ENCODE measurements around the gene NIP7. TPM values are rescaled to one million over a fixed set of nuclear protein-coding genes. Genes with fewer than 3 reads are reported as not detected.

The NIP7 gene
- total RNA-seq, 1 donor from 2014 or later: 20.8 TPM

DNA sequence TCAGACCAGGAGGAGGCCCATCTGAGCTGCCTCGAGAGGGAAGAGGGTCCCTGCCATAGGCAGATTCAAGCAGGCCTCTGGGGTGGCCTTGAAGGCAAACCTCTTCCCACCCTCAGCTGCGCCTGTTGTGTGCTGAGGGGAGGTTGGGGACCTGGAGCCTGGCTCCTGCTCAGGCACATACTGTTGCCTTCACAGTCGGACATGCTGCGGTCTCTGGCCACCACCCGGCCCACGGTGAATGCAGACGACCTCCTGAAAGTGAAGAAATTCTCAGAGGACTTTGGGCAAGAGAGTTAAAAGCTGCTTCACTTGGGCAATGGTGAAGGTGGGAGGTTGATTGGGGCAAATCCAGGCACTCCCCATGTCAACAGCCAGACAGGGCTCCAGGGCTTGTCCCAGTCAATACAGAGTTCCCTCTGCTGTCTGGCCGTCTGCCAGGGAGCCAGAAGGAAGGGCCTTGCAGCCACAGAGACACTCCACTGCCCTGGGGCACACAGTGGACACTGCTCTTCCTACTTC lies 15.5 kb upstream of the NIP7 start:
- peaks cover 92% of the 10 kb centered on the region for H3K36me3 ChIP-seq
- peaks cover 27% of the 10 kb centered on the region for H3K4me1 ChIP-seq
- H3K4me3 ChIP-seq: no peak overlapping the region
- no peak for TF ChIP-seq CTCF (IDR thresholded peaks at IDR 0.05)
- no peak overlapping the region for H3K27ac ChIP-seq
- H3K9me3 ChIP-seq: no peaks in the 10 kb centered on the region
- intact Hi-C loops (cut with DNase I): no loop called here
- DNase-seq (peak; percentile 80), ATAC-seq (peak; percentile 82)
- H3K27me3 ChIP-seq: no peaks in the 10 kb centered on the region

DNA sequence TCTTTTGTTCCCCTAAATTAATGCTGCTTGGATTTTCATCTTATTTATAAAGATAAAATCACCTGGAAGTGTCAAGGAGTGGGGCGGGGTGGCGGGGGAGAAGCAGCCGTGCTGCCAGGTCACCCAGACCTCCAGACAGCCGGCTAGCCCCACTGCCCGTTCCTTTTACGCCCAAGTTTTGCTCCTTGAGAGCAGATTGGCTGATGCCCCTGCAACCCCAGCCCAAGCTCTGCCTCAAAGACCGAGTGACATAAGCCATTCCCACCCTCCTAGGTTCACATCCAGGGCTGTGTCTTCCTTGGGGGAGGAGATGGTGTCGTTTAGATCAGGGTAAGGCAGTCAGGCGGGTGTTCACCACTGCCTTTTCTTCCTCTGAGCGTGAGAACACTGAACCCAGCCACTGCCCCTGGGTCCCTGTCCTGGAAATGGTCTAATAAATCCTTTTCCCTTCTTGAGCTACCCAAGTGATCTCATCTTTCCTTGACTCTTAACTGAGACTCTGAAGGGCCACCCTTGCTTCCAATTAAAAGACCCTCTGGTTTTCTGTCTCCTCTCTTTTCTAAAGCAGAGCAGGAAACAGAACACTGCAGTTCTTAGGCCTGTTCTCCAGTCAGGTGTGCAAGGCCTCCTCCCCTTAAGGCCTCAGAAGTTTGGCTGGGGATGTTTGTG lies 14.9 kb upstream of the NIP7 start:
- Histone ChIP-seq H3K4me1 (peaks cover 33% of the 10 kb centered on the region), H3K27me3 (no peaks in the 10 kb centered on the region), H3K36me3 (peaks cover 85% of the 10 kb centered on the region), H3K9me3 (no peaks in the 10 kb centered on the region), H3K27ac (no peak overlapping the region), H3K4me3 (no peak overlapping the region)
- intact Hi-C loops (cut with DNase I): no loop called here
- TF ChIP-seq CTCF (IDR thresholded peaks at IDR 0.05): no peak
- no peak for DNase-seq
- ATAC-seq: no peak

DNA sequence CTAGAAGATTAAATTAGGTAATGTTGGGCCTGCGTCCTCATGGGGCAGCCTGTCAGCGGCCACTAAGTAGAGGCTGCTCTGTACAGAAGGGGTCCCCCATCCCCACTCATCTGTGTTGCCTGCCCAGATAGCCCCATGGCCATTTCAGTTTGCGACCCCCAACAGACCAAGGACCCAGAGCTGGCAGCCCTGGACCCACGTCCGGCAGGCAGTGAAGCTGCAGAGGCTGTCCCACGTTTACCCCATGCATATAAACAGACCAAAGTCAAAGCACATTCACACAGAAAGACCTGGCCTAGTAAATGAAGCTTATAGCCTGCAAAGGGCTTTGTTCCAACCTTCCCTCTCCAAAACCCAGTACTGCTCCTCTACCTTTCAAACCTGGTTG lies 13.8 kb upstream of the NIP7 start:
- no peaks in the 10 kb centered on the region for H3K27me3 ChIP-seq
- H3K36me3 ChIP-seq: peaks cover 75% of the 10 kb centered on the region
- H3K27ac ChIP-seq: no peak overlapping the region
- intact Hi-C loops (cut with DNase I): no loop called here
- peaks cover 33% of the 10 kb centered on the region for H3K4me1 ChIP-seq
- H3K4me3 ChIP-seq: no peak overlapping the region
- ATAC-seq (no peak), DNase-seq (no peak)
- no peaks in the 10 kb centered on the region for H3K9me3 ChIP-seq
- no peak for TF ChIP-seq CTCF (IDR thresholded peaks at IDR 0.05)

- intact Hi-C loops (cut with DNase I): no loop called here
- TF ChIP-seq CTCF (IDR thresholded peaks at IDR 0.05): no peak
- no peaks in the 10 kb centered on the region for H3K27me3 ChIP-seq
- DNase-seq: no peak
- peaks cover 33% of the 10 kb centered on the region for H3K4me1 ChIP-seq
- H3K27ac ChIP-seq: no peak overlapping the region
- no peaks in the 10 kb centered on the region for H3K9me3 ChIP-seq
- no peak overlapping the region for H3K4me3 ChIP-seq
- ATAC-seq: no peak
- peaks cover 69% of the 10 kb centered on the region for H3K36me3 ChIP-seq
Measured at GRCh38 chr16:69326172-69326873, 13.2 kb upstream of the NIP7 start.

DNA sequence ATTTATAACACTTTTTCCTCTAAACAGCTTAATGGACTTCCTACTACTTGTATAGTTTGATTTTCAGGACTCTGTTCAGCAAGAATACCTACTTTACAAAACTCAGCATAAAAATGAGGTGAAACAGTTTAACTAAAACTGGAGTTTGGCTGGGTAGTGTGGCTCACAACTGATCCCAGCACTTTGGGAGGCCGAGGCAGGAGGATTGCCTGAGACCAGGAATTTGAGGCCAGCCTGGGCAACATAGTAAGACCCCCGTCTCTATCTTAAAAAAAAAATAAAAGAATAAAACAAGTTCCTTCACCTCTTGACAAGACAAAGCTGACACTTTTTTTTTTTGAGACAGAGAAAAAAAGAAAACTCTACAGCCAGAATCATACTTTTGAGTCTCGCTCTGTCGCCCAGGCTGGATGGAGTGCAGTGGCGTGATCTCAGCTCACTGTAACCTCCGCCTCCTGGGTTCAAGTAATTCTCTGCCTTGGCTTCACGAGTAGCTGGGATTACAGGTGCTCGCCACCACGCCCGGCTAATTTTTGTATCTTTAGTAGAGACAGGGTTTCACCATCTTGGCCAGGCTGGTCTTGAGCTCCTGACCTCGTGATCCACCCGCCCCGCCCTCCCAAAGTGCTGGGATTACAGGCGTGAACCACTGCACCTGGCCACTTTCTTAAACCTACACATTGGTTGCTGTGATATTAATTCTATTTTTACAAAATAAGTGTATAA lies 11.8 kb upstream of the NIP7 start:
- no peak overlapping the region for H3K27ac ChIP-seq

More for the DNA sequence above, 11.8 kb upstream of the NIP7 start:
- intact Hi-C loops (cut with DNase I): no loop called here
- no peaks in the 10 kb centered on the region for H3K9me3 ChIP-seq
- H3K27me3 ChIP-seq: no peaks in the 10 kb centered on the region
- peaks cover 33% of the 10 kb centered on the region for H3K4me1 ChIP-seq
- H3K36me3 ChIP-seq: peaks cover 68% of the 10 kb centered on the region
- TF ChIP-seq CTCF (IDR thresholded peaks at IDR 0.05): no peak
- H3K4me3 ChIP-seq: no peak overlapping the region
- ATAC-seq (no peak), DNase-seq (no peak)

All from upper lobe of right lung (tissue), 1 donor.